ENCODE measurements around the gene ARX.

DNA sequence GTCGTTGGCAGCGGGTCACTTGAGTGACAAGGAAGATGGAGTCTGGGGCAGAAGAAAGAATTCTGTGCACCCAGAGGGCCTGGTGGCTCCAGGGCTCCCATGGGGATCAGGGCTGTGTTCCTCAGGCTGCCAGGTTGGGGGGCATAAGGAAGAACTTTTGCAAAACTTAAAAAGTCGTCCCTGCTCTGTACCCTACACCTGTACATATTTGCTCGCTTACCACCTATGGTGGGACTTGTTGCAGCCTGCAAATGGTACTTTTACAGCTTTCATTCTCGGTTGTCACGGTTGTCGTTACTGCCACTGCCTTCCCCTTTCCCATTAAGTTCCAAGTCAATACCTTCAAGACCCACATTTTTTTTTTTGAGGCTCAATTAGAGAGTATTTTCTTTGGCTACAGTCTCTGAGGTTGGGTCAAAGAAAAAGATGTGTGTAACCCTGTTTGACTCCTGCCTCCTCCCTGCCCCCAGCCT, 9.1 kb downstream of the ARX start:
- TF ChIP-seq, protein P1, sequence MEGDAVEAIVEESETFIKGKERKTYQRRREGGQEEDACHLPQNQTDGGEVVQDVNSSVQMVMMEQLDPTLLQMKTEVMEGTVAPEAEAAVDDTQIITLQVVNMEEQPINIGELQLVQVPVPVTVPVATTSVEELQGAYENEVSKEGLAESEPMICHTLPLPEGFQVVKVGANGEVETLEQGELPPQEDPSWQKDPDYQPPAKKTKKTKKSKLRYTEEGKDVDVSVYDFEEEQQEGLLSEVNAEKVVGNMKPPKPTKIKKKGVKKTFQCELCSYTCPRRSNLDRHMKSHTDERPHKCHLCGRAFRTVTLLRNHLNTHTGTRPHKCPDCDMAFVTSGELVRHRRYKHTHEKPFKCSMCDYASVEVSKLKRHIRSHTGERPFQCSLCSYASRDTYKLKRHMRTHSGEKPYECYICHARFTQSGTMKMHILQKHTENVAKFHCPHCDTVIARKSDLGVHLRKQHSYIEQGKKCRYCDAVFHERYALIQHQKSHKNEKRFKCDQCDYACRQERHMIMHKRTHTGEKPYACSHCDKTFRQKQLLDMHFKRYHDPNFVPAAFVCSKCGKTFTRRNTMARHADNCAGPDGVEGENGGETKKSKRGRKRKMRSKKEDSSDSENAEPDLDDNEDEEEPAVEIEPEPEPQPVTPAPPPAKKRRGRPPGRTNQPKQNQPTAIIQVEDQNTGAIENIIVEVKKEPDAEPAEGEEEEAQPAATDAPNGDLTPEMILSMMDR (IDR thresholded peaks at IDR 0.05; ENCODE audit: poor library complexity, severe bottlenecking) = no peak
- TF ChIP-seq RAD21 (conservative IDR thresholded peaks at IDR 0.05) (no peak), TAF1 (IDR thresholded peaks at IDR 0.05; ENCODE audit: low read depth) (no peak), MXI1 (conservative IDR thresholded peaks at IDR 0.05; ENCODE audit: poor library complexity, severe bottlenecking) (no peak), EP300 (conservative IDR thresholded peaks at IDR 0.05; ENCODE audit: poor library complexity, severe bottlenecking) (no peak), EZH2 (IDR thresholded peaks at IDR 0.05; ENCODE audit: borderline replicate concordance, insufficient read depth, low read length, poor library complexity, severe bottlenecking) (no peak), POLR2AphosphoS5 (IDR thresholded peaks at IDR 0.05) (no peak), SMC3 (conservative IDR thresholded peaks at IDR 0.05; ENCODE audit: poor library complexity) (no peak), REST (IDR thresholded peaks at IDR 0.05; ENCODE audit: borderline replicate concordance) (no peak)

Data from neural cell (in vitro differentiated cells).